DMS153 treated with DMSO at 0.1 percent for 48 hours (cell line): Measurements from ENCODE around the gene PACSIN1.
A peak's percentile ranks its signal among the peaks of the same experiment; 100 is the strongest.

Experiments
- DNase-seq: peaks from one replicate; lab custom pipeline; 2025; ENCODE audit not compliant: unreplicated experiment; lab: John Stamatoyannopoulos, UW

The PACSIN1 gene

GRCh38 chr6:34526992-34527728 lies 61.3 kb downstream of the PACSIN1 start:
- DNase-seq, result peak; percentile 91

- no peak for DNase-seq
Measured at GRCh38 chr6:34527751-34528670, 62.1 kb downstream of the PACSIN1 start.

GRCh38 chr6:34528996-34529664 lies 63.3 kb downstream of the PACSIN1 start:
- no peak for DNase-seq

GRCh38 chr6:34529665-34530327 lies 63.9 kb downstream of the PACSIN1 start:
- DNase-seq, result no peak

GRCh38 chr6:34530753-34531365 lies 65.0 kb downstream of the PACSIN1 start:
- no peak for DNase-seq

GRCh38 chr6:34531580-34532201 lies 65.8 kb downstream of the PACSIN1 start:
- DNase-seq, result no peak

GRCh38 chr6:34532230-34532629 lies 66.4 kb downstream of the PACSIN1 start:
- no peak for DNase-seq

GRCh38 chr6:34534146-34534545 lies 68.3 kb downstream of the PACSIN1 start:
- no peak for DNase-seq

- DNase-seq, result no peak
Measured at GRCh38 chr6:34534656-34535055, 68.8 kb downstream of the PACSIN1 start.

- DNase-seq, result no peak
Measured at GRCh38 chr6:34535199-34535598, 69.3 kb downstream of the PACSIN1 start.

GRCh38 chr6:34535646-34536045 lies 69.8 kb downstream of the PACSIN1 start:
- no peak for DNase-seq

- no peak for DNase-seq
Measured at GRCh38 chr6:34536251-34536958, 70.5 kb downstream of the PACSIN1 start.

- no peak for DNase-seq
Measured at GRCh38 chr6:34536959-34537848, 71.3 kb downstream of the PACSIN1 start.

GRCh38 chr6:34537922-34538550 lies 72.2 kb downstream of the PACSIN1 start:
- no peak for DNase-seq

GRCh38 chr6:34538581-34538980 lies 72.7 kb downstream of the PACSIN1 start:
- no peak for DNase-seq

GRCh38 chr6:34539181-34539580 lies 73.3 kb downstream of the PACSIN1 start:
- no peak for DNase-seq

GRCh38 chr6:34540222-34540621 lies 74.3 kb downstream of the PACSIN1 start:
- no peak for DNase-seq

- DNase-seq, result no peak
Measured at GRCh38 chr6:34540841-34541240, 75.0 kb downstream of the PACSIN1 start.
